Trophoblast cell (in vitro differentiated cells and primary cell): ENCODE measurements around the gene ASIC1.

Experiments used
- DNase-seq, 2 donors: peaks; one replicate each; pipeline ENCODE4 v3.0.0-alpha.2; 2016
- H2AFZ ChIP-seq: 2 replicates; pipeline ENCODE4 v1.6.1; 2013; ENCODE audit warnings: low read length, moderate library complexity, mild to moderate bottlenecking; ENCODE audit not compliant: insufficient read depth, poor library complexity
- H2AK5ac ChIP-seq: 2 replicates; pipeline ENCODE4 v1.6.1; 2013; ENCODE audit warnings: mild to moderate bottlenecking, low read length
- H2BK120ac ChIP-seq: 2 replicates; pipeline ENCODE4 v1.6.1; 2013; ENCODE audit warnings: low read length, mild to moderate bottlenecking, moderate library complexity; ENCODE audit not compliant: insufficient read depth, poor library complexity
- H2BK12ac ChIP-seq: 2 replicates; pipeline ENCODE4 v1.6.1; 2013; ENCODE audit warnings: mild to moderate bottlenecking, low read length, moderate library complexity
- H2BK5ac ChIP-seq: 2 replicates; pipeline ENCODE4 v1.6.1; 2013; ENCODE audit warnings: low read length, low read depth, moderate library complexity, mild to moderate bottlenecking; ENCODE audit not compliant: poor library complexity
- H3K14ac ChIP-seq: 2 replicates; pipeline ENCODE4 v1.6.1; 2013; ENCODE audit warnings: mild to moderate bottlenecking, low read length
- H3K18ac ChIP-seq: 2 replicates; pipeline ENCODE4 v1.6.1; 2013; ENCODE audit warnings: mild to moderate bottlenecking, low read length
- H3K23ac ChIP-seq: 2 replicates; pipeline ENCODE4 v1.6.1; 2013; ENCODE audit warnings: low read length
- H3K27ac ChIP-seq: 2 replicates; pipeline ENCODE4 v1.5.1; 2013; ENCODE audit warnings: low read depth, mild to moderate bottlenecking, inconsistent platforms, low read length, moderate library complexity
- H3K27me3 ChIP-seq: 2 replicates; pipeline ENCODE4 v1.6.1; 2013; ENCODE audit warnings: inconsistent platforms, mild to moderate bottlenecking, low read length, moderate library complexity; ENCODE audit not compliant: insufficient read depth
- H3K36me3 ChIP-seq, 2 experiments: 1 replicate in 1 of 2; 2 replicates in 1 of 2; pipeline ENCODE4 v1.6.1; 2013; ENCODE audit warnings: low read length in 2 of 2, mild to moderate bottlenecking in 2 of 2, moderate library complexity in 1 of 2; ENCODE audit not compliant: insufficient read depth in 2 of 2, control insufficient read depth in 1 of 2
- H3K4ac ChIP-seq: 2 replicates; pipeline ENCODE4 v1.6.1; 2013; ENCODE audit warnings: low read depth, mild to moderate bottlenecking, low read length, moderate library complexity
- H3K4me1 ChIP-seq, 2 experiments: 1 replicate in 1 of 2; 2 replicates in 1 of 2; pipeline ENCODE4 v1.6.1; 2013; ENCODE audit warnings: low read length in 2 of 2, mild to moderate bottlenecking in 2 of 2, moderate library complexity in 1 of 2; ENCODE audit not compliant: insufficient read depth in 2 of 2, control insufficient read depth in 1 of 2
- H3K4me2 ChIP-seq: 2 replicates; pipeline ENCODE4 v1.6.1; 2013; ENCODE audit warnings: inconsistent platforms, mild to moderate bottlenecking, low read length, moderate library complexity
- H3K4me3 ChIP-seq: 2 replicates; pipeline ENCODE4 v1.5.1; 2013; ENCODE audit warnings: mild to moderate bottlenecking, low read depth, low read length, inconsistent platforms
- H3K79me1 ChIP-seq: one replicate; pipeline ENCODE4 v1.6.1; 2013; ENCODE audit warnings: low read length
- H3K79me2 ChIP-seq: 2 replicates; pipeline ENCODE4 v1.6.1; 2013; ENCODE audit warnings: low read length, mild to moderate bottlenecking; ENCODE audit not compliant: control insufficient read depth, insufficient read depth, poor library complexity
- H3K9ac ChIP-seq: 2 replicates; pipeline ENCODE4 v1.6.1; 2013; ENCODE audit warnings: mild to moderate bottlenecking, low read length
- H3K9me3 ChIP-seq: 2 replicates; pipeline ENCODE4 v1.6.1; 2013; ENCODE audit warnings: low read depth, mild to moderate bottlenecking, control low read depth, inconsistent platforms, low read length; ENCODE audit not compliant: insufficient read depth
- H4K12ac ChIP-seq: 2 replicates; pipeline ENCODE4 v1.6.1; 2013; ENCODE audit warnings: low read depth, mild to moderate bottlenecking, low read length, moderate library complexity
- H4K8ac ChIP-seq: 2 replicates; pipeline ENCODE4 v1.6.1; 2013; ENCODE audit warnings: low read depth, mild to moderate bottlenecking, low read length, moderate library complexity
- H4K91ac ChIP-seq: one replicate; pipeline ENCODE4 v1.6.1; 2013; ENCODE audit warnings: low read depth, mild to moderate bottlenecking, low read length, moderate library complexity
- WGBS: extraction: QIAGEN DNeasy Blood & Tissue Kit; methylation state at CpG from one replicate; pipeline ENCODE4 v1.1.7; 2013; ENCODE audit warnings: missing lambda C conversion rate; ENCODE audit not compliant: insufficient read length, insufficient coverage; ENCODE audit errors: extremely low coverage; 5-methylcytosine and 5-hydroxymethylcytosine counted together

The ASIC1 gene

DNA sequence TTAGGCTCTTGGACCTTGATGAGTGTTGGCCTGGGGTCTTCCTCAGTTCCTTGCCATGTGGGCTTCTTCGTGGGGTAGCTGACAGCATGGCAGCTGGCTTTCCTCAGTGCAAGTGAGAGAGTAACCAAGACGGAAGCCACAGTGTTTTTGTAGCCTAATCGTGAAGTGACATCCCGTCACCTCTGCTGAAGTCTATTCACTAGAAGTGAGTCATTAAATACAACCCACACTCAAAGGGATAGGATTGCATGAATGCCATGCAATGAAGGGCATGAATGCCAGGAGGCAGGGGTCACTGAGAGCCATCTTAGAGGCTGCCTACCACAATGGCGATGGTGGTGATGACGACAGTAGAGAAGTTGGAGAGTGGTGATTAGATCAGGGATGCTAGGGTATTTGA, 13.5 kb upstream of the ASIC1 start:
- Histone ChIP-seq H3K9ac (no peak overlapping the region), H4K91ac (no peak overlapping the region), H2AK5ac (no peak overlapping the region), H3K27ac (no peak overlapping the region), H3K79me2 (no peaks in the 10 kb centered on the region), H3K79me1 (no peaks in the 10 kb centered on the region), H3K14ac (no peak overlapping the region), H3K27me3 (no peaks in the 10 kb centered on the region), H3K4ac (no peak overlapping the region), H2BK5ac (no peak overlapping the region), H3K36me3 (no peaks in the 10 kb centered on the region), H4K8ac (no peak overlapping the region), H3K18ac (no peak overlapping the region), H2BK12ac (no peak overlapping the region), H2BK120ac (no peak overlapping the region), H3K9me3 (no peaks in the 10 kb centered on the region), H3K23ac (no peak overlapping the region), H2AFZ (no peak overlapping the region), H3K4me3 (no peak overlapping the region), H3K4me2 (no peak overlapping the region), H4K12ac (no peak overlapping the region), H3K4me1 (peaks cover 0 to 3% of the 10 kb centered on the region in 2 experiments)
- WGBS, result no CpG with 5 or more reads among the region's 6 CpGs
- no peak for DNase-seq

DNA sequence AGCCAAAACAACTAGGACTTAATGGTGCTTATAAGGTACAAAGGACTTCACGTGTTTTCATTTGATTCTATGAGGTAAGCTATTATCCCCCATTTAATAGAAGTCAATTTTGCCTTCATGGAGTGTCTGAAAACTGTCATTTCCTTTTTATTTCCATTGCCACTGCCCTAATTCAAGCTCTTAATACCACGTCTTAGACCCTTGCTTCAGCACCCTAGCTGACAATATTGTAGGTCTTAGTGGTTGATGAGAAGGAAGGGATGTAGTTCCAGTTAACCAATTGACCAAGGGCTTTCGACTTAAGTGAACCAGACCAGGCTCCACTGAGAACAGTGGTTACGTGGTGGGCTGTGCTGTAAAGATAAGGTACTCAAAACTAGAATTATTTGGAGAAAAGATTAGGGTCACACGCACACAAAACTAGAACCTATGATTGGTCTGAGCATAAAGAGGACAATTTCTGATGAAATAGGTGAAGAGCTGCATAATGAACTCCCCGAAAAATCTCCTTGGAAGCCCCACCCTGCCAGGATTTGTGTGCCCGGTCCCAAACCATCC, 9.6 kb upstream of the ASIC1 start:
- Histone ChIP-seq H3K4me2 (no peak overlapping the region), H4K91ac (no peak overlapping the region), H3K4ac (no peak overlapping the region), H3K36me3 (no peaks in the 10 kb centered on the region), H4K12ac (no peak overlapping the region), H3K79me2 (no peaks in the 10 kb centered on the region), H3K9ac (no peak overlapping the region), H3K27ac (no peak overlapping the region), H3K79me1 (no peaks in the 10 kb centered on the region), H2AFZ (no peak overlapping the region), H3K14ac (no peak overlapping the region), H2BK120ac (no peak overlapping the region), H3K23ac (no peak overlapping the region), H3K27me3 (no peaks in the 10 kb centered on the region), H4K8ac (no peak overlapping the region), H3K4me1 (peaks cover 6 to 8% of the 10 kb centered on the region in 2 experiments), H3K18ac (no peak overlapping the region), H2BK12ac (no peak overlapping the region), H3K9me3 (no peaks in the 10 kb centered on the region), H2BK5ac (no peak overlapping the region), H3K4me3 (no peak overlapping the region), H2AK5ac (no peak overlapping the region)
- WGBS, result no CpG with 5 or more reads among the region's 7 CpGs
- no peak for DNase-seq

DNA sequence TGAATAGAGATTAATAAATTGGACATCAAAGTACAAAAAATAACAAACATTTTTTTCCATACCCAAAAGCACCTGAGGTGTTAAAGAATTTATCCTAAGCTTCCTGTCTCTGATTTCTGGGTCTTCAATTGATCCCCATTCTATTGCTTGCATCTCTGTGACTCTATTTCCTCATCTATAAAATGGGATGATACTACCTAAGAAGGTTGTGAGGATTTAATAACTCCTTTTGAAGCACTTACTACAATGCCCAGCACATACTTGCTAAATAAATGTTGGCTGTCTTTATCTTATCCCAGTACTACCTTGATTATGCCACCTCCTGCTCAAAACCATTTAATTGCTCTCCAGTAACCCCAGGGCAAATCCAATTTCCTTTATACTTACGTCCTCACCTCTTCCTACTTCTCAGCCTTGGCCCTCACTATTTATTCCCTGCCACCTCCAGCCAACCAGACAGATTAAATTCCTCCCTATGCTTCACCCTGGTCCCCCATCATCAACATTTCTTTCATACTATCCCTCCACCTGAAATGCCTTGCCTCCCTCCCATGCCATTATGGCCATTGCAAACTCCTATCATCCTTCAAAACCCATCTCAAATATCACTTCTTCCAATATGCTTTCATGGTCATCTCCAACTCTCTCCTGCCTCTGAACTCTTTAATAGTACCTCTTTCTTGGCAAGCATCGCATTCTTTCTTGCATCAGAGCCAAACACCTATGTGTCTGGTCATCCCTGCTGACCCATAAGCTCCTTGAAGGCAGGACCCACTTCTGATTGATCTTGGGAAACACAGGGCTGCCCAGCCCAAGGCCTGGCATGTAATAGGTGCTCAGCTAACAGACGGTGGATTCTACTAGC, 7.9 kb upstream of the ASIC1 start:
- H4K91ac ChIP-seq, result no peak overlapping the region
- no peak overlapping the region for H2BK5ac ChIP-seq
- no peak overlapping the region for H3K4ac ChIP-seq
- H3K36me3 ChIP-seq, result no peaks in the 10 kb centered on the region
- WGBS, result no CpG with 5 or more reads among the region's 3 CpGs
- no peak overlapping the region for H3K4me2 ChIP-seq
- no peak overlapping the region for H2BK12ac ChIP-seq
- no peaks in the 10 kb centered on the region for H3K9me3 ChIP-seq
- peak; percentile 37 to 46 for DNase-seq
- H3K4me3 ChIP-seq, result no peak overlapping the region
- no peak overlapping the region for H2AFZ ChIP-seq
- no peak overlapping the region for H3K18ac ChIP-seq
- no peak overlapping the region for H4K8ac ChIP-seq
- peaks cover 6 to 8% of the 10 kb centered on the region in 2 experiments for H3K4me1 ChIP-seq
- H3K23ac ChIP-seq, result no peak overlapping the region
- no peak overlapping the region for H4K12ac ChIP-seq
- no peak overlapping the region for H3K14ac ChIP-seq
- H3K79me2 ChIP-seq, result no peaks in the 10 kb centered on the region
- no peaks in the 10 kb centered on the region for H3K79me1 ChIP-seq
- no peak overlapping the region for H3K27ac ChIP-seq
- H2BK120ac ChIP-seq, result no peak overlapping the region
- H3K9ac ChIP-seq, result no peak overlapping the region
- H2AK5ac ChIP-seq, result no peak overlapping the region
- H3K27me3 ChIP-seq, result no peaks in the 10 kb centered on the region

DNA sequence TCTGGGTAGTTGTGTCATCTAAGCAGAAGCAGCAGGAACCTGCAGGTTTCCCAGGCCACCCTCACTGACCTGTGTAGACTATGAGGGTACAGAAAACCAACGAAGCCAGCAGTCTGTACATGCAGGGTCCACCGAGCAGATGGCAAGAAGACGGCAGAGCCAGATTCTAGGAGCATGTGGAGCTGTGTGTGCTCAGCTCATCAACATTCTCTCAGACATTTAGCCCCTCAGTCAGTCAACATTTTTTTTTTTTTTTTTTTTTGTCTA, 7.3 kb upstream of the ASIC1 start:
- Histone ChIP-seq H2AFZ (no peak overlapping the region), H3K4me2 (no peak overlapping the region), H3K27ac (no peak overlapping the region), H3K9ac (no peak overlapping the region), H4K8ac (no peak overlapping the region), H3K4me3 (no peak overlapping the region), H3K14ac (no peak overlapping the region), H3K27me3 (no peaks in the 10 kb centered on the region), H3K36me3 (no peaks in the 10 kb centered on the region), H4K12ac (no peak overlapping the region), H3K9me3 (no peaks in the 10 kb centered on the region), H2BK120ac (no peak overlapping the region), H3K4me1 (peaks cover 6 to 8% of the 10 kb centered on the region in 2 experiments), H3K4ac (no peak overlapping the region), H4K91ac (no peak overlapping the region), H3K79me2 (no peaks in the 10 kb centered on the region), H3K18ac (no peak overlapping the region), H2AK5ac (no peak overlapping the region), H2BK12ac (no peak overlapping the region), H3K79me1 (no peaks in the 10 kb centered on the region), H2BK5ac (no peak overlapping the region), H3K23ac (no peak overlapping the region)
- DNase-seq, result no peak
- WGBS, result no CpG with 5 or more reads among the region's 3 CpGs
